Suppressor macrophage treated with lipopolysaccharide for 1 hour (primary cell): Measurements from ENCODE around the gene HACD2.
A peak's percentile ranks its signal among the peaks of the same experiment; 100 is the strongest.
"Not testable (repeated sequence)": the region's sequence is repeated elsewhere in the genome, so short reads cannot be mapped to it uniquely, and the experiment has no call there.

Experiments used
- DNase-seq, 3 donors: peaks; one replicate each; pipeline ENCODE4 v3.0.0-alpha.2; 2020 to 2022

HACD2 gene

GRCh38 chr3:123611082-123611481 lies 26.2 kb upstream of the HACD2 start:
- no peak for DNase-seq

- no peak for DNase-seq
Observed at GRCh38 chr3:123610331-123610730, 25.5 kb upstream of the HACD2 start.

GRCh38 chr3:123609063-123609462 lies 24.2 kb upstream of the HACD2 start:
- no peak for DNase-seq

- no peak for DNase-seq
Observed at GRCh38 chr3:123608263-123608937, 23.5 kb upstream of the HACD2 start.

GRCh38 chr3:123606527-123606926 lies 21.7 kb upstream of the HACD2 start:
- DNase-seq, result no peak

GRCh38 chr3:123605789-123606234 lies 21.0 kb upstream of the HACD2 start:
- no peak for DNase-seq

- not testable (repeated sequence) for DNase-seq
Observed at GRCh38 chr3:123603153-123603552, 18.3 kb upstream of the HACD2 start.

- DNase-seq, result no peak
Observed at GRCh38 chr3:123602325-123602724, 17.5 kb upstream of the HACD2 start.

GRCh38 chr3:123600863-123601262 lies 16.0 kb upstream of the HACD2 start:
- not testable (repeated sequence) for DNase-seq

- no peak for DNase-seq
Observed at GRCh38 chr3:123597561-123597960, 12.7 kb upstream of the HACD2 start.

GRCh38 chr3:123595396-123596180 lies 10.7 kb upstream of the HACD2 start:
- no peak for DNase-seq

GRCh38 chr3:123593381-123593780 lies 8.5 kb upstream of the HACD2 start:
- no peak for DNase-seq

GRCh38 chr3:123590685-123591450 lies 6.0 kb upstream of the HACD2 start:
- no peak for DNase-seq

GRCh38 chr3:123587401-123587800 lies 2.5 kb upstream of the HACD2 start:
- no peak for DNase-seq

- no peak for DNase-seq
Observed at GRCh38 chr3:123586968-123587367, 2.1 kb upstream of the HACD2 start.

GRCh38 chr3:123586131-123586530 lies 1.3 kb upstream of the HACD2 start:
- DNase-seq, result peak in 2 of 3 donors; percentile 24 to 40

GRCh38 chr3:123584284-123584987 lies 417 bp downstream of the HACD2 start:
- peak; percentile 24 to 37 (median 29) for DNase-seq

- DNase-seq, result no peak
Observed at GRCh38 chr3:123583561-123583960, 1.3 kb downstream of the HACD2 start.

- DNase-seq, result no peak
Observed at GRCh38 chr3:123582315-123582714, 2.5 kb downstream of the HACD2 start.

- peak; percentile 80 to 84 (median 83) for DNase-seq
Observed at GRCh38 chr3:123576122-123576521, 8.7 kb downstream of the HACD2 start.

GRCh38 chr3:123571973-123572365 lies 12.9 kb downstream of the HACD2 start:
- DNase-seq, result no peak

GRCh38 chr3:123571264-123571972 lies 13.4 kb downstream of the HACD2 start:
- DNase-seq, result peak; percentile 41 to 60 (median 50)
